Activated naive CD4-positive, alpha-beta T cell treated with anti-CD3 and anti-CD28 coated beads, Interleukin-2, amount 50 U/mL, for 72 hours (primary cell): ENCODE results near the gene REELD1. TPM values are rescaled to one million over a fixed set of nuclear protein-coding genes. Genes with fewer than 3 reads are reported as not detected.

Experiments
- ATAC-seq, 2 donors: fragments of 150-1000 bp; cut with Tn5 transposase; 2 replicates each; pipeline ENCODE4 v1.10.0; 2021; ENCODE audit warnings: mild to moderate bottlenecking in 2 of 2, moderate library complexity in 2 of 2
- DNase-seq, 2 donors: peaks; one replicate each; pipeline ENCODE4 v3.0.0; 2021 to 2022; ENCODE audit warnings: low spot score in 2 of 2
- H3K27ac Mint-ChIP-seq, 2 donors: one replicate each; pipeline ENCODE4 v1.8.0; 2022; ENCODE audit warnings: mild to moderate bottlenecking in 2 of 2, mixed read lengths in 2 of 2
- H3K36me3 Mint-ChIP-seq, 2 donors: one replicate each; pipeline ENCODE4 v1.8.0; 2022; ENCODE audit warnings: mixed read lengths in 2 of 2
- H3K9me3 Mint-ChIP-seq, 2 donors: one replicate each; pipeline ENCODE4 v1.8.0; 2022; ENCODE audit warnings: mixed read lengths in 2 of 2
- total RNA-seq, 2 donors: library from RNA; stranded (reverse); gene quantifications; one replicate each; pipeline ENCODE4 v1.2.3, GENCODE V29; 2022

REELD1 gene
- total RNA-seq, 2 donors from 2014 or later = 0.16 TPM; not detected in 1

DNA sequence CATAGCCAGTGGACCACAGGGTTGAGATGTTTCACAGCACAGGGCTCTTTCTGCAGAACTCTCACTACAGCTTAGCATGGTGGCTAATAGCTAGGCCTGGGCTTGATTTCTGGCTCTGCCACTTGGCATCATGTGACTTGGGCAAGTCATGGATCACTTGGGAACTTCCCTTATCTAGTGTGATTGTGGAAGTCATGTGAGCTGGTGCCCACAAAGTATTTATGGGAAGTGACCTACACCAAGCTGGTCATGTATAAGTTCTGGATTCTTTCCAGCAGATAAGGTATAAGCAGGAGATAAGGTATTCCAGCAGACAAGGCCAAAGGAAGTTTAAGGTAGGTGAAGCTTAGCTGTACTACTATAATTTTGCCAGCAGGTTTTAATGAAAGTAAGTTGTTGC lies 61.0 kb downstream of the REELD1 start:
- H3K27ac Mint-ChIP-seq = no peak overlapping the region
- ATAC-seq (no peak), DNase-seq (no peak)
- H3K9me3 Mint-ChIP-seq = no peaks in the 10 kb centered on the region
- H3K36me3 Mint-ChIP-seq = peaks cover 0 to 4% of the 10 kb centered on the region in 2 donors

DNA sequence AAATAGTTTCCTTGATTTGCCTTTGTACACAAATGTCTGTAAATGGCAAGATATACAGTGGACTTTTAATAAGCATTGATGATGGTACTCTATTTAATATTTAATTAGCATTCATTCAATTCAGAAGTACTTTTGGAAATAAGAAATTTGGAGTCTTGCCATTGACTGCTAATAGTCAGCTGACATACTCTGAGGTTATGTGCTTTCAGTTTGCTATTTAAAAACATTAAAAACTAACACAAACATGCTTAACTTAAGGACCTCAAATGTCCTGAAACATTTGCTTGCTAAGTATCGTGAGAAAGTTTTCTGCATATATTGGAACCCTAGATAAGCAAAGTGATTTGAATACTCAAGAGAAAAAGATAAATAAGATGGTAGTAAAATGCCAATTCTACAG lies 64.6 kb downstream of the REELD1 start:
- DNase-seq (no peak), ATAC-seq (no peak)
- H3K36me3 Mint-ChIP-seq = peaks cover 0 to 4% of the 10 kb centered on the region in 2 donors
- no peak overlapping the region for H3K27ac Mint-ChIP-seq
- no peaks in the 10 kb centered on the region for H3K9me3 Mint-ChIP-seq

Other genes starting within 250 kb of the REELD1 start
- 10 to 100 TPM; 47.6 to 49.5 TPM for gene LSM6, start 38.8 kb upstream of the REELD1 start, total RNA-seq